Adipocyte (in vitro differentiated cells): Measurements from ENCODE around the gene KCNQ2.
"Not testable (repeated sequence)": the region's sequence is repeated elsewhere in the genome, so short reads cannot be mapped to it uniquely, and the experiment has no call there.

Experiments used
- DNase-seq: peaks from one replicate; pipeline ENCODE4 v3.0.0-alpha.2; 2015; ENCODE audit warnings: low read depth
- H3K27me3 ChIP-seq: replicated peaks from 2 replicates; pipeline ENCODE4 v1.7.0; 2013; ENCODE audit warnings: mild to moderate bottlenecking, low read length, moderate library complexity; ENCODE audit not compliant: control insufficient read depth, insufficient read depth
- H3K36me3 ChIP-seq: 2 replicates; pipeline ENCODE4 v1.7.0; 2013; ENCODE audit warnings: low read length, mild to moderate bottlenecking, moderate library complexity; ENCODE audit not compliant: control insufficient read depth, insufficient read depth, severe bottlenecking
- H3K4me1 ChIP-seq: 2 replicates; pipeline ENCODE4 v1.7.0; 2013; ENCODE audit warnings: mild to moderate bottlenecking, low read length, moderate library complexity; ENCODE audit not compliant: control insufficient read depth, insufficient read depth
- H3K4me3 ChIP-seq: 2 replicates; pipeline ENCODE4 v1.7.0; 2013; ENCODE audit warnings: mild to moderate bottlenecking, low read length, moderate library complexity
- H3K9ac ChIP-seq: 2 replicates; pipeline ENCODE4 v1.7.0; 2013; ENCODE audit warnings: mild to moderate bottlenecking, low read length, moderate library complexity
- H3K9me3 ChIP-seq: 2 replicates; pipeline ENCODE4 v1.7.0; 2013; ENCODE audit warnings: mild to moderate bottlenecking, low read length, moderate library complexity; ENCODE audit not compliant: control insufficient read depth

KCNQ2 gene

GRCh38 chr20:63486300-63486855 is 13.9 kb upstream of the KCNQ2 start:
- Histone ChIP-seq H3K27me3 (peaks cover 38% of the 10 kb centered on the region), H3K4me1 (no peaks in the 10 kb centered on the region)

GRCh38 chr20:63484651-63485403 is 12.4 kb upstream of the KCNQ2 start:
- H3K4me3 ChIP-seq, result no peak overlapping the region
- no peak overlapping the region for H3K9ac ChIP-seq
- no peaks in the 10 kb centered on the region for H3K36me3 ChIP-seq
- H3K9me3 ChIP-seq, result peaks cover 6% of the 10 kb centered on the region
- H3K4me1 ChIP-seq, result no peaks in the 10 kb centered on the region
- no peak for DNase-seq
- H3K27me3 ChIP-seq, result peaks cover 44% of the 10 kb centered on the region

More at GRCh38 chr20:63486300-63486855, 13.9 kb upstream of the KCNQ2 start:
- DNase-seq, result no peak
- Histone ChIP-seq H3K9me3 (peaks cover 6% of the 10 kb centered on the region), H3K4me3 (no peak overlapping the region), H3K36me3 (no peaks in the 10 kb centered on the region), H3K9ac (no peak overlapping the region)

- DNase-seq, result no peak
- Histone ChIP-seq H3K4me1 (no peaks in the 10 kb centered on the region), H3K36me3 (no peaks in the 10 kb centered on the region), H3K9me3 (peaks cover 6% of the 10 kb centered on the region), H3K4me3 (no peak overlapping the region), H3K27me3 (peaks cover 48% of the 10 kb centered on the region), H3K9ac (no peak overlapping the region)
Measured at GRCh38 chr20:63484236-63484635, 11.8 kb upstream of the KCNQ2 start.

GRCh38 chr20:63483834-63484233 is 11.4 kb upstream of the KCNQ2 start:
- DNase-seq, result no peak
- H3K4me1 ChIP-seq, result no peaks in the 10 kb centered on the region
- peaks cover 44% of the 10 kb centered on the region for H3K27me3 ChIP-seq
- H3K4me3 ChIP-seq, result no peak overlapping the region
- H3K9me3 ChIP-seq, result peaks cover 6% of the 10 kb centered on the region
- no peak overlapping the region for H3K9ac ChIP-seq
- no peaks in the 10 kb centered on the region for H3K36me3 ChIP-seq

- H3K9me3 ChIP-seq, result peaks cover 6% of the 10 kb centered on the region
- H3K27me3 ChIP-seq, result peaks cover 52% of the 10 kb centered on the region
- DNase-seq, result no peak
Measured at GRCh38 chr20:63482021-63482587, 9.6 kb upstream of the KCNQ2 start.

GRCh38 chr20:63481503-63481902 is 9.0 kb upstream of the KCNQ2 start:
- no peaks in the 10 kb centered on the region for H3K36me3 ChIP-seq
- no peak overlapping the region for H3K4me3 ChIP-seq
- no peaks in the 10 kb centered on the region for H3K4me1 ChIP-seq
- H3K9ac ChIP-seq, result no peak overlapping the region
- peaks cover 56% of the 10 kb centered on the region for H3K27me3 ChIP-seq
- no peak for DNase-seq
- H3K9me3 ChIP-seq, result peaks cover 6% of the 10 kb centered on the region

More at GRCh38 chr20:63482021-63482587, 9.6 kb upstream of the KCNQ2 start:
- H3K4me3 ChIP-seq, result no peak overlapping the region
- no peak overlapping the region for H3K9ac ChIP-seq
- no peaks in the 10 kb centered on the region for H3K36me3 ChIP-seq
- H3K4me1 ChIP-seq, result no peaks in the 10 kb centered on the region

GRCh38 chr20:63479695-63480419 is 7.4 kb upstream of the KCNQ2 start:
- H3K27me3 ChIP-seq, result peaks cover 57% of the 10 kb centered on the region
- H3K9ac ChIP-seq, H3K9me3 ChIP-seq, H3K4me3 ChIP-seq, H3K4me1 ChIP-seq, H3K36me3 ChIP-seq, DNase-seq: not testable (repeated sequence)

GRCh38 chr20:63478346-63479302 is 6.2 kb upstream of the KCNQ2 start:
- Histone ChIP-seq H3K9me3 (no peaks in the 10 kb centered on the region), H3K9ac (no peak overlapping the region), H3K4me1 (no peaks in the 10 kb centered on the region), H3K27me3 (peaks cover 64% of the 10 kb centered on the region), H3K36me3 (no peaks in the 10 kb centered on the region), H3K4me3 (no peak overlapping the region)
- DNase-seq, result no peak

- no peak overlapping the region for H3K9ac ChIP-seq
- H3K4me3 ChIP-seq, result no peak overlapping the region
- no peak for DNase-seq
- no peaks in the 10 kb centered on the region for H3K4me1 ChIP-seq
- H3K27me3 ChIP-seq, result peaks cover 71% of the 10 kb centered on the region
- no peaks in the 10 kb centered on the region for H3K9me3 ChIP-seq
- H3K36me3 ChIP-seq, result no peaks in the 10 kb centered on the region
Measured at GRCh38 chr20:63477944-63478343, 5.5 kb upstream of the KCNQ2 start.

- no peak for DNase-seq
- H3K4me3 ChIP-seq, result no peak overlapping the region
- H3K4me1 ChIP-seq, result no peaks in the 10 kb centered on the region
- no peak overlapping the region for H3K9ac ChIP-seq
- peaks cover 65% of the 10 kb centered on the region for H3K27me3 ChIP-seq
- no peaks in the 10 kb centered on the region for H3K9me3 ChIP-seq
- H3K36me3 ChIP-seq, result no peaks in the 10 kb centered on the region
Measured at GRCh38 chr20:63477061-63477616, 4.7 kb upstream of the KCNQ2 start.
